ENCODE data around the gene HEATR1.
"Not testable (repeated sequence)": the region's sequence is repeated elsewhere in the genome, so short reads cannot be mapped to it uniquely, and the experiment has no call there.

The HEATR1 gene

DNA sequence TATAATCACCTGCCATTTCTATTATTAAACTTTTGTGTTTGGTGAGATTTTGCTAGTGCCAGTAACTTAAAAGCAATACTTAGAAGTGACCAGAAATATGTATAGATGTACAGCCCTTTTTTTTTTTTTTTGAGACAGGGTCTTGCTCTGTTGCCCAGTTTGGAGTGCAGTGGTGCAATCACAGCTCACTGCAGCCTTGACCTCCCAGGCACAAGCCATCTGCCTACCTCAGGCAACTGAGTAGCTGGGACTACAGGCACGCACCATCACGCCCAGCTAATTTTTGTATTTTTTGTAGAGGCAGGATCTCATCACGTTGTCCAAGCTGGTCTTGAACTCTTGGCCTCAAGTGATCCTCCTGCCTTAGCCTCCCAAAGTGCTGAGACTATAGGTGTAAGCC, 23.9 kb downstream of the HEATR1 start:
- not testable (repeated sequence) for DNase-seq

GRCh38 chr1:236578661-236579060, 25.7 kb downstream of the HEATR1 start:
- DNase-seq = no peak

- not testable (repeated sequence) for DNase-seq
These were observed 27.3 kb downstream of the HEATR1 start for GRCh38 chr1:236577041-236577440.

GRCh38 chr1:236576004-236576403, 28.3 kb downstream of the HEATR1 start:
- no peak for DNase-seq

- no peak for DNase-seq
These were observed 28.8 kb downstream of the HEATR1 start for GRCh38 chr1:236575523-236575922.

GRCh38 chr1:236568285-236568894, 35.9 kb downstream of the HEATR1 start:
- DNase-seq = no peak

- no peak for DNase-seq
These were observed 38.8 kb downstream of the HEATR1 start for GRCh38 chr1:236565530-236565929.

DNA sequence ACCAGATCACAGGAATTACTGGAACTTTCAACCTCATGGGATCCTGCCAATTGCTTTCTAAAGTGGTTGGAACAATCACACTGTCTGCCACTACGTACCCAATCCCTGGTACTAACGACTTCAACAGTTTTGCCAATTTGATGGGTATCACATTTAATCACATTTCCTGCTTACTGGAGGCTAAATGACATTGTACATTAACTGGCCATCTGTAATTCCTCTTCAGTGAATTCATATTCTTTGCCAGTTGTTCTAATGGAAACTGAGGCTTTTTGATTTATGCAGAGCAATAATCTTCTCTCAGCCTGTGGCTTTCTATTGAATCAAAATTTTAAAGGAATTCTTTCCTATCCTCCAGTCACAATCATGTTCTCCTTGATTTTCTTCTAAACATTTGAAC, 42.3 kb downstream of the HEATR1 start:
- no peak for DNase-seq

- DNase-seq = no peak
These were observed 44.0 kb downstream of the HEATR1 start for GRCh38 chr1:236560213-236560771.

- DNase-seq = no peak
These were observed 45.5 kb downstream of the HEATR1 start for GRCh38 chr1:236558846-236559245.

DNA sequence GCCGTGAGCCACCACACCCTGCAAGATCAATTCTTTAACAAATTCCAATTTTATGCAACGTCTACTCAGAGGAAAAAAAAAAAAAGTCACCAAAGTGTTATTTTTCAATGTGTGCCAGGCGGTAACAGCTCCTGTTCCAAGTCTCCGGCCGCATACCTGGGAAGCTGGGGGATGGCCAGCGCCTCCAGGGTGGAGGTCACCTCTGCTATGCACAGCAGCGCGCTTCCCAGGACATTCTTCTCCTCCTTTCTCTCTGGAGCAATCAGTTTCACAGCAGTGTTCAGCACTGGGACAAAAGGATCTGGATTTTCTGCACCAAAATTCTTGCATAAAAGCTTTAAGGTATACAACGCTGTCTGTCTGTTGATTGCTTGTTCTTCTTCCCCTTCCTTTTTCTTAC, 46.2 kb downstream of the HEATR1 start:
- DNase-seq = no peak

GRCh38 chr1:236556606-236557005, 47.7 kb downstream of the HEATR1 start:
- DNase-seq = no peak

- DNase-seq = no peak
These were observed 50.9 kb downstream of the HEATR1 start for GRCh38 chr1:236553370-236553769.

DNA sequence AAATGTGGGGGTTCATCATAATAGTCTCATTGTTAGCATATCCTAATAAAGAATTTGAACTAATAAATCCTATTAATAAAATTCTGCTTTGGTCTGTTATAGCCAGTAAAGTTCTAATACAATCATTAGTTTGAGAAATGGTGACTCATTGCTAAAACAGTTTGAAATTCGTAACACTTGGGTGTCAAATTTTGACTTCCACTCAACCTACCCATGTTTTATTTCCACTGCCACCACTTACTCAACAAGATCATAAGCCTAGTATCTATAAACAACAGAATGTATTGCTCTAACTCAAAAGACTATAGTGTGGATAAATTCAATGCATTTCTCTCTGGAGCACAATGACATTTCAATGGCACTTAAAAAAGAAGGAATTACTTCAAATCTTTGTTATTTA, 51.4 kb downstream of the HEATR1 start:
- DNase-seq = no peak

DNA sequence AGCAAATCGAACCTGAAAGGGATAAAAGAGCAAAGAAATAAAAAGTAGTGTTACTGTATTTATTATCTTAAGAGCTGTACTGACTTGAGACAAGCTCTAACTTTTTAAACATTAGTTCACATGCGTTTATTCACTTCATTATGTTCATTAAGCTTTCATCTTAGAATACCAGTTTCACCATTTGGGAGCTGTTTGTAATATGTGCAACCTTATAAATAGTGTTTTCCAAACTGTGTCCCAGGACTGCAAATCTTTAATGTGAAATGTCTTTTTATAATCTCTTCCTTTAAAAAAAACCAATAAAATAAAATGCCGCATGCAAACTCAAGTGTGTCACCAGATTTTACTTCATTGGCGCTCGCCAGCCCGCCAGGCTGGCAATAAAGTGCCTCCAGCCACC, 52.2 kb downstream of the HEATR1 start:
- DNase-seq = no peak

DNA sequence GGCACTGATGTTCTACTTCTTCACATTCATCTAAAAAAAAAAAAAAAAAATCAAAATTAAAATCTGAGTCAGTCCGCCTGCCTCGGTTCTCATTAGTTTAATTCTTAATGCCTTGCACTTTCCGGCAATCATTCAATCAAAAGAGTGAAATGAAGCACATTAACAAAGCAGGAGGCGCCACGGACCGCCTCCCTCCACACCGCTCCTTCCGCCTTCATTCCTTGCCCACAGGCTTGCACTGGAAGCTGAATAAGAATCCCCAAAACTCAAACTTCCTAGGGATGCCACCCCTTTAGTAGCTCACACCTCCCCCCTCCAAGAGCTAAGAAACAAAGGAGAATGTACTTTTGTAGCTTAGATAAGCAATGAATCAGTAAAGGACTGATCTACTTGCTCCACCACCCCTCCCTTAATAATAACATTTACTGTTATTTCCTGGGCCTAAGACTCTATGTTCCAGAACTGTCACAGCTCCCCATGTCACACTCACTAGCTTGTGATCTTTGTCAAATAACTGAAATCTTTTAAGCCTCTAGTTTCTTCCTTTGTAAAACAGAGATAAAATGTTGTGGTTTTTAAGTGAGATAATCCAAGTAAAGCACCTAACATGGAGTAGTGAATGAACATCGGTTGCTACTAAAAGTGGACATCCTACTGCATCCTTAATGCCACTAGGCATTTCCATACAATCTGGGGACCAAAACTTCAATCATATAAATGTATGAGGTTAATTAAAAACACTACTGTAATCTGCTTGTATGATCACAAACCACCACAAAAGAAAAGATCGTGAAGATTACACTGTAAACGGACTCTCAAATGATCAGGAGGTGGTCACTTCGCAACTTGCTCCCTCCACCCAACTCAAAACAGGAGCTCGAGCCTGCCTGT, 53.1 kb downstream of the HEATR1 start:
- DNase-seq = no peak

DNA sequence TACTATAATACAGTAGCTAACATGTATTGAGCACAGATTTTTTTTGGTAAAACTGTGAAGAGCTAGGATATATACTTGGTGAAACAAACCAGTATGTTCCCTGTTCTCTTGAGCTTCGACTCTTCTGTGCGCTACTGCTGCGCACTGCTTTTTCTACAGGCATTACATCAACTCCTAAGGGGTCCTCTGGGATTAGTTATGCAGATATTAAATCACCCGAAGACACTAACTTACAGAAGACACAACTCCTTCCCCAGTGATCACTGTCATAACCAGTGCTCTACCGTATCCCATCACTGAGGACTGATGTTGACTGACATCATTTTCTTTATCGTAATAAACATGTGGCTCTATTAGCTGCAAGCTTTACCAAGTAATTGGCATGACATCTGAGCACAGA, 55.9 kb downstream of the HEATR1 start:
- DNase-seq = no peak

- no peak for DNase-seq
These were observed 58.6 kb downstream of the HEATR1 start for GRCh38 chr1:236545621-236546169.

DNA sequence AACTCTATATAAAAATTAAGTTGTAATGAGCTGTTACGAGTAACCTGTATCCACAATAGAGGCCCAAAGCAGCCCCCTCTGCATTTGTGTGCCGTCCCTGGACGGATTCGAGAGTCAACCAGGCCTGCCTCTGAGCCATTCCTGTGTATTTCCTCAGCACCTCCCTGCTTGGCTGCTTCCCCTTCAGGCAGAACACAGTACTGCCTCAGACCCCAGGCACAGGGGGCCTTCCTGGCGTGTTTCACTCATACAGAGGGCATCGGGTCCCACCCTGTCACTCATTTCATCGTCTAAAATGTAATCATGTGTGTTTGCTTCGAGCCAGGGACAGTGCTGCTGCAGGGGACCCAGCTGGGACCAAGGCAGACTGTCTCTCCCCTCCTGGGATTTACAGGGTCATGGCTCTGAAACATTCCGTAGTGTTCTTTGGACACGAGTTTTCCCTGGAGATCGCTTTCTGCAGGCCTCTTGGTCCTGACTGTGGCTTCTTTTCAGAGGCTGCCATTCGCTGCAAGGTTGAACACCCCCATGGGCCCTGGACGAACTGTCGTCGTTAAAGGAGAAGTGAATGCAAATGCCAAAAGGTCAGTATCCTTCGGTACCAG, 61.1 kb downstream of the HEATR1 start:
- no peak for DNase-seq

DNA sequence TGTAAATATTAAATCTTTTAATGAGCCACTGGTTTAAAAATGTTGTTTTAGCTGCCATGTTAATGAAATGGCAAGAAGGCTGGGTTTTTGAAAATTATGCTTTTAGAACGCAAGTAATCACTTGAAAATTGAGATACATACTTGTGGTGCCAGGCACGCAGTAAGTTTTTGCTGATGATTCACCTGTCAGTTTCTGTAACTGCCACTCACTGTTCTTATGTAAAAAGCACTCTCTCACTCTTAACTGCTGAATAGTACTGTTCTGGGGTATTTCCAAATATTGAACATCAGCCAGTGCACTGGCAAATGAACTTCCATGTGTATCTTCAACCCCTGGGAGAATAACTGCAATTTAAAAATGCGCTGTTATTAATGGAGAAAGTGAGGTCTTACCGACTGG, 62.6 kb downstream of the HEATR1 start:
- DNase-seq = no peak

DNA sequence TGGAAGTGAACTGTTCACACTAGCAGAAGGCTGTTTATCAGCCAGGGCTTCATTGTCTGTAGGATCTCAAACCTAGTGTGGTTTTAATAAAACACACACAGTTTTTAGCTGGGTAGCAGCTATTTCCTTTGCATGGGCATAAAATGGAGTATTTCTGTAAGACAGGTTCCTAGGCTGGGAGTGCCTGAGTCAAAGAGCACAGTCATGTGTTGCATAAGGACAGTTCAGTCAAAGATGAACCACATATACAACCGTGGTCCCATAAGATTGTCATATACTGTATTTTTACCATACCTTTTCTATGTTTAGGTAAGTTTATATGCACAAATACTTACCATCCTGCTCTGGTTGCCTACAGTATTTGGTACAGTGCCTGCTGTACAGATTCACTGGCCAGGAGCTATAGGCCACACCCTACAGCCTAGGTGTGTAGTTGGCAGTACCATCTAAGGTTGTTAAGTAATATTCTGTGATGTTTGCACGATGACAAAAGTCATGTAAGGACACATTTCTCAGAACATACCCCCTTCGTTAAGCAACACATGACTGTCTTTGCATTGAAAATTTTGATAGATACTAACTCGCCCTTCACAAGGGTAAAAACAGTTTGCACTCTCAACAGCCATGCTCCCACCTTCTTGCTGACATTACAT, 63.4 kb downstream of the HEATR1 start:
- no peak for DNase-seq

DNA sequence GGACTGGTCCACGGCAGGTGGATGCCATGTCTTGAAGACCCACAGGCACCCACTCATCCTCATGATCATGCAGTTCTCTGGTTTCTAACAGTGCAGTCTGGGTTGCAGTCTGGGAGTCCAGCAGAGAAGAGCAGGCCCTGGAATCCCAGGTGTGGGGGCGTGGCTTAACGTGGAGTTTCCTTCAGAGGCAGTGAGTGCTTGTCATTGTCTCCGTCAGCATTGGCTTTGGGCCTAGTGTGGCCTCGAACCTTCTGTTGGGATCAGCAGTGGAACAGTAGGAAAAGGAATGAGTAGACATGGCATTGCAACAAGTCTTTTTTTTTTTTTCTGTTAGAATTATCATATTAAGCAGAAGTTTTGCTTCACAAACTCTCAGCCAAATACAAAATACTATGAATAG, 67.8 kb downstream of the HEATR1 start:
- no peak for DNase-seq

DNA sequence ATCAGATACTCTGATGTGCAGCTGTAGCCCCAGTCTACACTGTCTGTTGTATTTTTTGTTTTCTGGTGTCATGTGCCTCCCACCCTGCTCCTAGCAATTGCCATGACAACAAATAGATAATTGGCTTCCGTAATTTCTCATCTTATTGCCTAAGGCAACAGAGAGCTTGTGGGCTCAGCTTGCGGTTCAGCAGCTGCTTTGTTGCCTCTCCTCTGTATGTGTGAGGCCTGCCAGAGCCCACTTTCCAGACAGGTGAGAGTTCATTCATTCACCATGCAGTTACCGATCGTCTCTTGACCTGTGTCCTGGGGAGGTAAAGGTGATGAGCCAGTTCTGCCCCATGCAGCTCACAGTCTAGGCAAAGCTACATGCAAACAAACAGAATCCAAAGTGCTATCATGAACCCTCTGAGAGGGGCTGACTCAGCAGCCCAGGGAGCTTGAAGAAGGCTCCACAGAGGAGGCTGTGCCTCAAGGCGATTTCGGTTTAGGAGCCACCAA, 68.6 kb downstream of the HEATR1 start:
- no peak for DNase-seq
